K562 (cell line): Measurements from ENCODE around the gene OR12D2. TPM values are rescaled to one million over a fixed set of nuclear protein-coding genes. Genes with fewer than 3 reads are reported as not detected.

Experiments
- ATAC-seq: fragments of 200-7000 bp; cut with Tn5 transposase; 3 replicates; pipeline ENCODE4 v1.9.1; 2020; ENCODE audit warnings: moderate library complexity
- BruUV-seq: library from RNA; stranded (reverse); fragments of 400-500 nt; replicated peaks from 2 replicates; lab custom pipeline; 2021; lab: Mats Ljungman, UMichigan
- CTCF ChIA-PET: fragments of 300-600 bp; formaldehyde crosslinking; extraction: SDS; loops from one replicate; lab custom pipeline; 2021; ENCODE audit warnings: low intra/inter-chr PET ratio; lab: Yijun Ruan, JAX
- POLR2A ChIA-PET: fragments of 300-600, 350-650 bp; sonication (Branson Sonifier 250); formaldehyde crosslinking; extraction: SDS; loops from one replicate; lab custom pipeline; 2021; ENCODE audit warnings: antibody characterized with exemption, inconsistent platforms; lab: Yijun Ruan, JAX
- DNase-seq, 4 experiments: peaks; one replicate each; pipeline versions ENCODE4 v3.0.0 to v3.0.0-alpha.2; 2011 to 2018; ENCODE audit warnings: low spot score in 3 of 4, mixed read lengths in 3 of 4; ENCODE audit errors: extremely low read depth in 1 of 4
- FAIRE-seq: peaks from 2 replicates; lab custom pipeline; 2011; peaks lifted over from hg19 to GRCh38; lab: Jason Lieb, UNC
- H2AFZ ChIP-seq: 2 replicates; pipeline ENCODE4 v1.6.0; 2011; ENCODE audit warnings: low read depth, low read length, control low read depth, inconsistent platforms
- H3K27ac ChIP-seq: fragments of 200-600 bp; 3 replicates; pipeline ENCODE4 v1.8.0; 2011; ENCODE audit warnings: low read depth, mild to moderate bottlenecking, control low read depth, inconsistent platforms, low read length, moderate library complexity, mixed read lengths; ENCODE audit errors: extremely low read depth
- H3K27me3 ChIP-seq, 2 experiments: fragments of 300-600 bp in 1 of 2; 2 replicates in 1 of 2; 3 replicates in 1 of 2; pipeline versions ENCODE4 v1.6.0 to v1.8.0; 2011; ENCODE audit warnings: inconsistent platforms in 2 of 2, low read length in 2 of 2, mild to moderate bottlenecking in 1 of 2, mixed read lengths in 1 of 2, moderate library complexity in 1 of 2; ENCODE audit not compliant: control insufficient read depth in 2 of 2, insufficient read depth in 2 of 2
- H3K36me3 ChIP-seq: fragments of 300-600 bp; 3 replicates; pipeline ENCODE4 v1.8.0; 2011; ENCODE audit warnings: mild to moderate bottlenecking, low read length, inconsistent platforms; ENCODE audit not compliant: control insufficient read depth, insufficient read depth
- H3K4me1 ChIP-seq, 2 experiments: fragments of 200-600 bp in 1 of 2; replicated peaks in 1 of 2; 2 replicates in 1 of 2; 3 replicates in 1 of 2; pipeline versions ENCODE4 v1.5.1 to v1.8.0; 2011; ENCODE audit warnings: inconsistent platforms in 2 of 2, low read length in 2 of 2, mild to moderate bottlenecking in 1 of 2, mixed read lengths in 1 of 2, moderate library complexity in 1 of 2; ENCODE audit not compliant: control insufficient read depth in 2 of 2, insufficient read depth in 2 of 2
- H3K4me2 ChIP-seq: 2 replicates; pipeline ENCODE4 v1.6.1; 2011; ENCODE audit warnings: low read length, control low read depth, inconsistent platforms, mixed read lengths; ENCODE audit not compliant: insufficient read depth
- H3K4me3 ChIP-seq: fragments of 200-600 bp; sonication (generic), shearing (Covaris generic); 2 replicates; pipeline ENCODE4 v1.5.1; 2016; ENCODE audit warnings: control low read depth, inconsistent platforms
- H3K79me2 ChIP-seq: fragments of 200-600 bp; 3 replicates; pipeline ENCODE4 v1.8.0; 2011; ENCODE audit warnings: low read length, inconsistent platforms; ENCODE audit not compliant: control insufficient read depth, insufficient read depth
- H3K9ac ChIP-seq, 2 experiments: 2 replicates each; pipeline versions ENCODE4 v1.6.0 to v1.6.1; 2011; ENCODE audit warnings: low read depth in 2 of 2, low read length in 2 of 2, control low read depth in 1 of 2, inconsistent platforms in 1 of 2, mild to moderate bottlenecking in 1 of 2, mixed read lengths in 1 of 2; ENCODE audit not compliant: insufficient read depth in 1 of 2
- H3K9me1 ChIP-seq: one replicate; pipeline ENCODE4 v1.6.0; 2011; ENCODE audit warnings: inconsistent platforms, mild to moderate bottlenecking, low read length, moderate library complexity; ENCODE audit not compliant: control insufficient read depth, insufficient read depth
- H3K9me3 ChIP-seq: replicated peaks from 2 replicates; pipeline ENCODE4 v1.5.1; 2011; ENCODE audit warnings: low read depth, low read length, inconsistent platforms; ENCODE audit not compliant: control insufficient read depth, insufficient read depth
- H4K20me1 ChIP-seq: replicated peaks from 2 replicates; pipeline ENCODE4 v1.6.1; 2011; ENCODE audit warnings: low read length, inconsistent platforms, mixed read lengths; ENCODE audit not compliant: control insufficient read depth, insufficient read depth
- CBFA2T2 ChIP-seq: fragments of 450-650 bp; conservative IDR thresholded peaks from 2 replicates; pipeline ENCODE4 v1.6.1; 2017; ENCODE audit warnings: mild to moderate bottlenecking
- HMGXB4 ChIP-seq: sonication (generic); formaldehyde crosslinking; IDR thresholded peaks from 2 replicates; pipeline ENCODE4 v1.8.1; 2023; ENCODE audit warnings: mild to moderate bottlenecking, missing genetic modification reagents
- POLR2A ChIP-seq: fragments of 450-650 bp; conservative IDR thresholded peaks from 2 replicates; pipeline ENCODE4 v1.6.1; 2016
- RAD21 ChIP-seq, 2 experiments: fragments of 250-450 bp in 1 of 2; fragments of 450-650 bp in 1 of 2; sonication (Bioruptor Pico) in 1 of 2; formaldehyde crosslinking in 1 of 2; IDR thresholded peaks in 1 of 2; conservative IDR thresholded peaks in 1 of 2; 2 replicates each; pipeline versions ENCODE4 v1.4.0 to v1.8.0; 2020 to 2022; ENCODE audit warnings: mild to moderate bottlenecking in 2 of 2, moderate library complexity in 1 of 2
- SNRNP70 ChIP-seq: fragments of 200-400 bp; formaldehyde crosslinking; optimal IDR thresholded peaks from 2 replicates; pipeline ENCODE3; 2017; ENCODE audit warnings: low read depth, low read length
- ZBTB33 ChIP-seq: sonication (generic); formaldehyde crosslinking; IDR thresholded peaks from 2 replicates; pipeline ENCODE4 v1.8.1; 2023; ENCODE audit warnings: mild to moderate bottlenecking, missing genetic modification reagents
- WGBS: fragments of 100-300 bp; shearing (Covaris generic); methylation state at CpG from one replicate; pipeline ENCODE4 v1.1.6; 2016; ENCODE audit warnings: low coverage, mixed read lengths; ENCODE audit not compliant: insufficient coverage; ENCODE audit errors: missing lambda C conversion rate; 5-methylcytosine and 5-hydroxymethylcytosine counted together
- in situ Hi-C: fragments of 300-500 bp; cut with MboI; formaldehyde crosslinking; loops from 4 replicates; pipeline ENCODE4 v1.15.0; 2018; ENCODE audit warnings: inconsistent platforms, mixed read lengths
- intact Hi-C: fragments of 100-400 bp; cut with micrococcal nuclease; formaldehyde crosslinking; loops from 2 replicates; pipeline ENCODE4 v1.14.2; 2022
- polyA plus RNA-seq, 8 experiments: library from polyadenylated mRNA; depleted of rRNA in 4 of 8; stranded (reverse) in 5 of 8; unstranded in 3 of 8; fragments of >200 nt; fragmentation: Nextera tagmentation in 2 of 8; fragmentation: Illumina TruSeq in 1 of 8; extraction: Ambion mirVana in 2 of 8; extraction: Trizol in 1 of 8; gene quantifications; 2 replicates each; pipeline versions ENCODE4 v1.2.1 to v1.2.3, GENCODE V29; 2011 to 2014; ENCODE audit warnings: inconsistent platforms in 1 of 8, missing spikeins in 1 of 8
- total RNA-seq, 7 experiments: library from RNA; depleted of rRNA in 6 of 7; stranded (reverse); fragments of >200 nt in 6 of 7; fragmentation: Illumina TruSeq in 2 of 7; extraction: Trizol in 2 of 7; gene quantifications; 2 replicates each; pipeline versions ENCODE4 v1.2.1 to v1.2.3, GENCODE V29; 2011 to 2021; ENCODE audit warnings: low replicate concordance in 1 of 7
- TF ChIP-seq, protein P1 (sequence below), 3 experiments: IDR thresholded peaks in 2 of 3; conservative IDR thresholded peaks in 1 of 3; 2 replicates each; pipeline ENCODE4 v1.5.1; 2011 to 2012; ENCODE audit warnings: low read length in 3 of 3, mild to moderate bottlenecking in 3 of 3, control low read depth in 2 of 3, improper control_type of control experiment in 1 of 3, inconsistent platforms in 1 of 3, low read depth in 1 of 3, mixed read lengths in 1 of 3, moderate library complexity in 1 of 3; ENCODE audit not compliant: insufficient read depth in 2 of 3
- TF ChIP-seq, protein P2 (sequence below): conservative IDR thresholded peaks from 2 replicates; pipeline ENCODE4 v1.6.1; 2011; ENCODE audit warnings: low read depth, mild to moderate bottlenecking, low read length; ENCODE audit not compliant: control insufficient read depth

OR12D2 gene
- total and polyA plus RNA-seq, 9 of the 15 experiments (the other 6 are each of a cell fraction or from before 2014, with no cell fraction given), result not detected

GRCh38 chr6:29355603-29356002, 39.8 kb upstream of the OR12D2 start:
- FAIRE-seq (peak; percentile 26), DNase-seq (no peak), ATAC-seq (no peak)
- H3K4me2 ChIP-seq, result no peak overlapping the region
- no peaks in the 10 kb centered on the region for H3K9me3 ChIP-seq
- no TSS peak for BruUV-seq
- 0 out of 5 replicates have a peak, but pooled peaks cover 0 to 8% of the 10 kb centered on the region in 2 experiments for H3K27me3 ChIP-seq
- no peaks in the 10 kb centered on the region for H3K79me2 ChIP-seq
- H3K4me3 ChIP-seq, result no peak overlapping the region
- H3K27ac ChIP-seq, result no peak overlapping the region
- no peak overlapping the region for H3K9ac ChIP-seq
- H2AFZ ChIP-seq, result no peak overlapping the region
- ChIA-PET POLR2A (no interaction called here), CTCF (interaction anchor here (0.5 kb wide), 1 partner anchor 45 kb away, joined by 3 read pairs; no protein-coding TSS in a partner anchor)
- no peaks in the 10 kb centered on the region for H3K36me3 ChIP-seq
- in situ Hi-C loops (no loop called here), intact Hi-C loops (no loop called here)
- TF ChIP-seq POLR2A, result no peak
- TF ChIP-seq, protein P1, sequence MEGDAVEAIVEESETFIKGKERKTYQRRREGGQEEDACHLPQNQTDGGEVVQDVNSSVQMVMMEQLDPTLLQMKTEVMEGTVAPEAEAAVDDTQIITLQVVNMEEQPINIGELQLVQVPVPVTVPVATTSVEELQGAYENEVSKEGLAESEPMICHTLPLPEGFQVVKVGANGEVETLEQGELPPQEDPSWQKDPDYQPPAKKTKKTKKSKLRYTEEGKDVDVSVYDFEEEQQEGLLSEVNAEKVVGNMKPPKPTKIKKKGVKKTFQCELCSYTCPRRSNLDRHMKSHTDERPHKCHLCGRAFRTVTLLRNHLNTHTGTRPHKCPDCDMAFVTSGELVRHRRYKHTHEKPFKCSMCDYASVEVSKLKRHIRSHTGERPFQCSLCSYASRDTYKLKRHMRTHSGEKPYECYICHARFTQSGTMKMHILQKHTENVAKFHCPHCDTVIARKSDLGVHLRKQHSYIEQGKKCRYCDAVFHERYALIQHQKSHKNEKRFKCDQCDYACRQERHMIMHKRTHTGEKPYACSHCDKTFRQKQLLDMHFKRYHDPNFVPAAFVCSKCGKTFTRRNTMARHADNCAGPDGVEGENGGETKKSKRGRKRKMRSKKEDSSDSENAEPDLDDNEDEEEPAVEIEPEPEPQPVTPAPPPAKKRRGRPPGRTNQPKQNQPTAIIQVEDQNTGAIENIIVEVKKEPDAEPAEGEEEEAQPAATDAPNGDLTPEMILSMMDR (IDR thresholded peaks at IDR 0.05 in 2 of 3, conservative IDR thresholded peaks at IDR 0.05 in 1 of 3; ENCODE audit: insufficient read depth in 2 of 3, low read depth in 1 of 3, low read length in 3 of 3), result peak in 2 of 3 experiments; percentile 24 to 36; a peak in 3 of 6 replicates
- TF ChIP-seq SNRNP70, result no peak
- peak in 1 of 2 experiments; percentile 42; a peak in 2 of 4 replicates for TF ChIP-seq RAD21 (CRISPR knock-in tag; conservative IDR thresholded peaks at IDR 0.05 in 1 of 2, IDR thresholded peaks at IDR 0.05 in 1 of 2)
- TF ChIP-seq, protein P2, sequence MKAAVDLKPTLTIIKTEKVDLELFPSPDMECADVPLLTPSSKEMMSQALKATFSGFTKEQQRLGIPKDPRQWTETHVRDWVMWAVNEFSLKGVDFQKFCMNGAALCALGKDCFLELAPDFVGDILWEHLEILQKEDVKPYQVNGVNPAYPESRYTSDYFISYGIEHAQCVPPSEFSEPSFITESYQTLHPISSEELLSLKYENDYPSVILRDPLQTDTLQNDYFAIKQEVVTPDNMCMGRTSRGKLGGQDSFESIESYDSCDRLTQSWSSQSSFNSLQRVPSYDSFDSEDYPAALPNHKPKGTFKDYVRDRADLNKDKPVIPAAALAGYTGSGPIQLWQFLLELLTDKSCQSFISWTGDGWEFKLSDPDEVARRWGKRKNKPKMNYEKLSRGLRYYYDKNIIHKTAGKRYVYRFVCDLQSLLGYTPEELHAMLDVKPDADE, result no peak
- no peak for TF ChIP-seq ZBTB33
- TF ChIP-seq CBFA2T2, result no peak
- TF ChIP-seq HMGXB4 (CRISPR knock-in tag), result no peak
- no peaks in the 10 kb centered on the region for H3K4me1 ChIP-seq
- no peaks in the 10 kb centered on the region for H3K9me1 ChIP-seq
- no peaks in the 10 kb centered on the region for H4K20me1 ChIP-seq
- WGBS, result 0% methylated on average over 1 of the region's 1 CpG
